ENCODE results near the gene TTLL3. TPM values are rescaled to one million over a fixed set of nuclear protein-coding genes. Genes with fewer than 3 reads are reported as not detected.

Gene TTLL3
- total RNA-seq, 1 donor from 2014 or later: 64.3 TPM

- DNase-seq: no peak
Observed at GRCh38 chr3:9781978-9782603, 28.0 kb upstream of the TTLL3 start.

GRCh38 chr3:9782770-9783169 lies 27.3 kb upstream of the TTLL3 start:
- no peak for DNase-seq

- DNase-seq: no peak
Observed at GRCh38 chr3:9783954-9784353, 26.1 kb upstream of the TTLL3 start.

- DNase-seq: no peak
Observed at GRCh38 chr3:9784965-9785364, 25.1 kb upstream of the TTLL3 start.

- no peak for DNase-seq
Observed at GRCh38 chr3:9785602-9786001, 24.5 kb upstream of the TTLL3 start.

- no peak for DNase-seq
Observed at GRCh38 chr3:9786209-9786739, 23.8 kb upstream of the TTLL3 start.

- no peak for DNase-seq
Observed at GRCh38 chr3:9786825-9787669, 23.0 kb upstream of the TTLL3 start.

- DNase-seq: no peak
Observed at GRCh38 chr3:9787714-9788113, 22.3 kb upstream of the TTLL3 start.

- no peak for DNase-seq
Observed at GRCh38 chr3:9791127-9791526, 18.9 kb upstream of the TTLL3 start.

- DNase-seq: no peak
Observed at GRCh38 chr3:9791790-9792404, 18.2 kb upstream of the TTLL3 start.

GRCh38 chr3:9792405-9793160 lies 17.5 kb upstream of the TTLL3 start, which contains the start of the genes ARPC4 and TADA3:
Gene ARPC4, plus strand, starts transcription at chr3:9793082. Its CDS starts 40 bp downstream, at chr3:9793122.
Gene TADA3, minus strand, starts transcription at chr3:9792473. Its CDS starts 1,007 bp downstream, at chr3:9791466.
- peak; percentile 97 for DNase-seq

GRCh38 chr3:9793161-9793781 lies 16.8 kb upstream of the TTLL3 start:
- DNase-seq: no peak

GRCh38 chr3:9794400-9794799 lies 15.7 kb upstream of the TTLL3 start:
- no peak for DNase-seq

- no peak for DNase-seq
Observed at GRCh38 chr3:9795207-9795606, 14.9 kb upstream of the TTLL3 start.

GRCh38 chr3:9797196-9797945 lies 12.7 kb upstream of the TTLL3 start:
- no peak for DNase-seq

GRCh38 chr3:9800529-9800928 lies 9.5 kb upstream of the TTLL3 start:
- DNase-seq: no peak

GRCh38 chr3:9803494-9803893 lies 6.6 kb upstream of the TTLL3 start:
- no peak for DNase-seq

GRCh38 chr3:9804996-9805395 lies 5.1 kb upstream of the TTLL3 start:
- DNase-seq: no peak

- DNase-seq: no peak
Observed at GRCh38 chr3:9806137-9806536, 3.9 kb upstream of the TTLL3 start.

GRCh38 chr3:9806688-9807589 lies 3.1 kb upstream of the TTLL3 start:
- no peak for DNase-seq

Measured in skin of body (tissue), 2 donors.